Stimulated activated CD4-positive, alpha-beta T cell treated with anti-CD3 and anti-CD28 coated beads, Interleukin-1b, Interleukin-23, amount 100 ng/mL, for 24 hours (primary cell): Measurements from ENCODE around the gene SSTR5.

ENCODE experiments used
- DNase-seq, 4 experiments: peaks; one replicate each; pipeline ENCODE4 v3.0.0-alpha.2; 2020; ENCODE audit warnings: low read depth in 4 of 4, low spot score in 1 of 4

SSTR5 gene

GRCh38 chr16:1054660-1055556, 17.6 kb upstream of the SSTR5 start:
- peak in 1 of 4 experiments; percentile 33 for DNase-seq

- no peak for DNase-seq
Observed at GRCh38 chr16:1055557-1055924, 17.0 kb upstream of the SSTR5 start.

DNA sequence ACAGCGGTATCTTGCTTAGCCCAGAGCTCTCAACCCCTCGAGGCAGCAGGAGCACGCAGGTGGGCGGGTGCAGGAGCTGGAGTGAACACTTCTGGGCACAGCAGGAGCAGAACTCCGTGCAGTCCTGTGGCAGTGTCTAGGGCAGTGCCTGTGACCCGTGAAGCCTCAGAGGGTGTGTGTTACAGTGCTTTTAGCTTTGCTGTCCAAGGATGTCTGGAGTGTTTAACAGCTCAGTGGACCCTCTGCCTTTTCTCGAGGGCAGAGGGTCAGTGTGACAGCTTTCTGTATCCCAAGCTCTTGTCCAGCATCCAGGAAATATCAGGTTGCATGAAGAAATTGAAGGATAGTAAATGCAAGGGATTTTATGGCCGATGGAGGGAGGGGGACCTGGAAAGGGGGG, 16.4 kb upstream of the SSTR5 start:
- DNase-seq = no peak

DNA sequence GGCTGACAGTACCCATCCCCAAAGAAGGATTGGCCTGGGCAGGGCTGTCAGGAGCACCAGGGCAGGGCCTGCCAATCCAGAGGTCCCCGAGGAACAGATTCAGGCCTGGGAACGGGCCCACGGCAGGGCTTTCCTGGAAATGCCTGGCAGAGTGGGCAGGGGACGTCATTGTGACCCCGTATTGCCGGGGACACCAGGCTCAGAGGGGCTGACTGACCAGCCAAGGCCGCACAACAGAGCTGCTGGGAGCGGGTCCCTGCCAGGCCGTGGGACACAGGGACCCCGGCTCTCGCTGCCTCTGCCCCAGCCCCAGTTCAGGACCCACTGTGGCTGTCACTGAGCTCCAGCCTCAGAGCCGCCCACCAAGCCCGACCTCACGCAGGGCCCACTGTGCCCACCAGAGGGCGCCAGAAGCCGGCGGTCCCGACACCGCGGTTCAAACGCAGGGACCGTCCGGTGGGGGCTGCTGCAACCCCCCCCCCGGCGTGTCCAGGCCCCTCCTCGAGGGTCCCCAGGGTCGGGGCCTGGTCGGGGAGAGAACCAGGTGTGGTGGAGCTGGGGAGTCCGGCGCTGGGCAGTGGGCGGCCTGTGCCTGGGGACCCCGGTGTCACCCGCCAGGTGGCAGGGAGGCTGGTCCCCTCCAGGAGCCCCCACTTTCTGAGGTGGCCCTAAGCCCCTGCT, 15.2 kb upstream of the SSTR5 start:
- peak; percentile 49 to 66 (median 60) for DNase-seq

DNA sequence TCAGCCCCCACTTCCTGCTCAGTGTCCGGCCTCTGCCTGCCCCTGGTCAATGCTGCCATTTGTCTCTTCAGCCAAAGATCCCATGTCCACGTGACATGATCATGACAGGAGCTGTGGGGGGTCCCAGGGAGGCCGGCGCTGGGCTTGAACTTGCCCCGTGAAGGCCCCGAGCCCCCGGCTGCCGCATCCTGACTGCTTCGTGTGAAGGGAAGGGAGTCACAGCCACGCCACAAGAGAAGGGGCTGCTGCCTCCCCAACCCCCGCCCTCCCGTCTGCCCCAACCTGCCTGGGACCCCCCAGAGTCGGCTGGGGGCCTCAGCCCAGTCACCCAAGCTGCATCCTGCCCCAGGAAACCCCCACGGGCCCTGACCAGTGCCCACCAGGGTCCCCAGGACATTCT, 14.3 kb upstream of the SSTR5 start:
- no peak for DNase-seq

DNA sequence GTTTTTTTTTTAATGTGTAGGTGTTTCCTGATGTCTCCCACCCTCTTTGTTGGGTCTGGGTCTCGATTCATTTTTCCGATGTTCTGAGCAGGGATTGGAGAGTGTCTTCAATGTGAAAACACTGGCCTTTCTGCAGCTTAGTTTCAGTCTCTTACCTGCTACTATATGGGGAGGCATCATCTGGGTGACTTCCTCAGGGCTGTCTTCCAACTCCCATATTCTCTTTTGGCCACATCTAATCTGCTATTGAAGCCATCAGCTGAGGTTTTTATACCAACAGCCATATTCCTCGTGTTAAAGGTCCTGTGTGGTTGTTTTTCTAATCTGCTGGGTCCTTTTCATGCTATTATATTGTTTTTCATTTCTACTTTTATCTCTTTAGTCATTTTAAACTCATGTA, 13.2 kb upstream of the SSTR5 start:
- DNase-seq = no peak

DNA sequence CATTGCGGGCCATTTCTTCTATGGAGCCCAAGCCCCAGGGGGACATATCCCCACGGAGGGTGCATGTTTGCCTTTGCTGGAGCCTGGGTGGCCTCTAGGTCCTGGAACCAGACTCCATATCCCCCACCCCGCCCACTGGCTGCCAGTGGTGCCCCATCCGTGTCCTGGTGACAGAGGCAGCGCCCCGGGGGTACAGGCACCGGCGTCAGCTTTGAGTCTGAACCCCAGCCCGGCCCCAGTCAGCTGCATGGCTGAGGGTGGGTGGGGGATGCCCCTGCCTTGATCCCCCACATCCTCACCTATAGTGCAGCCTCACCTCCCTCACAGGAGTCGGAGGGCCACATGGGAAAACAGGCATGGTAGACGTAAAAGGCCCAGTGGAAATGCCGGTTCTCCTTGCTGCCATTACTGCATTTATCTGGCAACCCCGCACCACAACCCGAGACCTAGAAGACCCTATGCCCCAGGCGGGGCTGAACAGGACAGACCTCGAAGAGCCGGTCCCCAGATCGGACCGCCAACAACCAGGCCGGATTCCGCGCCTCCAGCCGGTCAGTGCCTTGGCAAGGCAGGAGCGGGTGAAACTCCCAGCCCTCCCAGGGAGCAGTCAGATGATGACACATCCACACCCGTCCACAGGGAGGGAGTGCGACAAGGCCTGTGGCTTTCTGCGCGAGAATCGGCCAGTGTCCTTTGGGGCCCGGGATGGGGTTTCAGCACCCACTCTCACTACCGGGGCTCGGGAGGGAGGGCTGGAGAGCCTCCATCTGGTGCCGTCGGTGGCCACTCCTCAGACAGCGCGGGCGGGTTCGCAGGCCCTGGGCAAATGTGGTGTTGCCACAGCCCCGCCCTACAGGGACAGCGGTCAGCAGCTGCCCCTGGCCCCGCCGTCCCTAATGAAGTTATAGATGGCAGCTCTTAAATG, 11.9 kb upstream of the SSTR5 start:
- no peak for DNase-seq

DNA sequence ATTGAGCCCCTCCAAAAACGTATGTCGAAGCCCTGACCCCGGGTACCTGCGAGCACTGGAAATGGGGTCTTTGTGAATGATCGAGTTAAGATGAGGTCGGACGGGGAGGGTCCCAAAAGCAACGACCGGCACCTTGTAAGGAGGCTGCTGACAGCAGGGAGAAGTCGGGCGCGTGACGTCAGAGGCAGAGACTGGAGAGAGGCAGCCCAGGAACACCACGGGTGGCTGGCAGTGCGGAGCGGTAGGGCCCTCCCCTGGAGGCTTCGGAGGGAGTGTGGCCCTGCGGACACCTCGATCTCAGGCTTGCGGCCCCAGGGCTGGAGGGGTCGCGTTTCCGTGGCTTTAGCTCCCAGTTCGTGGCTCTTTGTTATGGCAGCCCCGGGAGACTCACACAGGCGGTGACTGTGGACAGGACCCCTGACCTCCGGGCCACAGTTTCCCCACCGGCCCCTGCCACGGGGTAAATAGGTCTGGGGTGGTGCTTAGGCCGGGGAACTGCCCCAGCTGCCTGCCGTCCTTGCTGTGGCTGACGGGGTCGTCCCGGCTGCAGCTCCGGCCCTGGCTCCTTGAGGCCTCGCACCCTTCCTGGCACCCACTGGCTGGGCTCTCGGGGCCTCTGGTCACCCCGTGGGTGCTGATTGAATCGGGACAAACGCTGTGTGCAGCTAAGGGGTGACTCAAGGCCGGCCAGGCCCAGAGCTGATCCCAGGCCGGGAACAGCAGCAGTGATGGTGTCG, 10.6 kb upstream of the SSTR5 start:
- no peak for DNase-seq

- DNase-seq = no peak
Observed at GRCh38 chr16:1062895-1063294, 9.7 kb upstream of the SSTR5 start.

GRCh38 chr16:1063728-1064127, 8.8 kb upstream of the SSTR5 start:
- no peak for DNase-seq

GRCh38 chr16:1065469-1066128, 6.9 kb upstream of the SSTR5 start:
- no peak for DNase-seq

DNA sequence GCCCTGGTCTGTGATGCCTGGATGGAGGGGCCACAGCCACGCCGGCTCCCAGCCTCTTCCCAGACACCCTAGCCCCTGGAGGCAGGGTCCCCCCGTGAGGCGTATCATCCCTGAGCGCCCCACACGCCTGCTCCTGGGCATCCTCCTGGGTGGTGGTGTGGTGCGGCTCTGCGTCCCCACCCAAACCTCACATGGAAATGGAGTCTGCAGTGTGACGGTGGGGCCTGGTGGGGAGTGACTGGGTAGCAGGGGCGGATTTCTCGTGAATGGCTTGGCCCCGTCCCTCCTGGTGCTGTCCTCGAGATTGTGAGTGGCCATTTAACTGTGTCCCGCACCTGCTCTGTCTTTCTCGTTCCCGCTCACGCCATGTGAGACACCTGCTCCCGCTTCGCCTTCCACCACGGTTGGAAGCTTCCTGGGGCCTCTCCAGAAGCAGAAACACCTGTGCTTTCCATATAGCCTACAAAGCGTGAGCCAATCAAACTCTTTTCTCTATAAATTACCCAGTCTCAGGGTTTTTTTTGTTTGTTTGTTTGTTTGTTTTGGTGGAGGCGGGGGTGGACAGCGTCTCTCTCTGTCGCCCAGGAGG, 5.9 kb upstream of the SSTR5 start:
- no peak for DNase-seq

DNA sequence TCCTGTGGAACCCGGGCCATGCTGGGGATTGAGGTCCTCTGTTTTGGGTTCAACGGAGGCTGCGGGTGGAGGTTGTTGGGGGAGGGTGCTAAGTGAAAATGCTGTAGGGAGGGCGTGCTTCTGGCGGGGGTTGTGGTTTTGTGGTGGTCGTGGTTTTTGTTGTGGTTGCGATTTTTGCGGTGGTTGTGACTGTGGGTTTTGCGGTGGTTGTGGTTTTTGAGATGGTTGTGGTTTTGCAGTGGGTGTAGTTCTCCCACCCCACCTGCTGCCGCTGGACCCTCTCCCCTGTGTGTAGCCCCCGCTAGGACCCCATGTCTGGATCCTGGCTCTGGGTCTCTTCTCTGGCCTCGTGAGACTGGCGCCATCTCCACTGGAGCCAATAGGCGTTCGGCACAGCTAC, 4.9 kb upstream of the SSTR5 start:
- DNase-seq = no peak

GRCh38 chr16:1068451-1068850, 4.1 kb upstream of the SSTR5 start:
- DNase-seq = no peak

DNA sequence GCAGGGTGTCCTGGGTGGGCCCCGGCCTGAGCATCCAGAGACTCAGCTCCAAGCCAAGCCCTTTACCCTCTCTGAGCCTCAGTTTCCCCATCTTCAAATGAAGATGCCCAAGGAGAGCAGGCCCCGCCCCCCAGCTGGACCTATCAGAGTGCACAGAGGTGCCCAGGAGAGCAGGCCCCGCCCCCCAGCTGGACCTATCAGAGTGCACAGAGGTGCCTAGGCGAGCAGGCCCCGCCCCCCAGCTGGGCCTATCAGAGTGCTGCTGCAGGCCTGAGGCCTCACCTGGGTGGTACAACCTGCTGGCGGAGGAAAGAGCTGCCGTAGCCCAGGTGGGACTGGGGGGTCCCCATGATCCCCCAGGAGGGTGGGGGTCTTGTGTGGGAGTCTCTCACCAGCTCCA, 3.4 kb upstream of the SSTR5 start:
- DNase-seq = no peak

DNA sequence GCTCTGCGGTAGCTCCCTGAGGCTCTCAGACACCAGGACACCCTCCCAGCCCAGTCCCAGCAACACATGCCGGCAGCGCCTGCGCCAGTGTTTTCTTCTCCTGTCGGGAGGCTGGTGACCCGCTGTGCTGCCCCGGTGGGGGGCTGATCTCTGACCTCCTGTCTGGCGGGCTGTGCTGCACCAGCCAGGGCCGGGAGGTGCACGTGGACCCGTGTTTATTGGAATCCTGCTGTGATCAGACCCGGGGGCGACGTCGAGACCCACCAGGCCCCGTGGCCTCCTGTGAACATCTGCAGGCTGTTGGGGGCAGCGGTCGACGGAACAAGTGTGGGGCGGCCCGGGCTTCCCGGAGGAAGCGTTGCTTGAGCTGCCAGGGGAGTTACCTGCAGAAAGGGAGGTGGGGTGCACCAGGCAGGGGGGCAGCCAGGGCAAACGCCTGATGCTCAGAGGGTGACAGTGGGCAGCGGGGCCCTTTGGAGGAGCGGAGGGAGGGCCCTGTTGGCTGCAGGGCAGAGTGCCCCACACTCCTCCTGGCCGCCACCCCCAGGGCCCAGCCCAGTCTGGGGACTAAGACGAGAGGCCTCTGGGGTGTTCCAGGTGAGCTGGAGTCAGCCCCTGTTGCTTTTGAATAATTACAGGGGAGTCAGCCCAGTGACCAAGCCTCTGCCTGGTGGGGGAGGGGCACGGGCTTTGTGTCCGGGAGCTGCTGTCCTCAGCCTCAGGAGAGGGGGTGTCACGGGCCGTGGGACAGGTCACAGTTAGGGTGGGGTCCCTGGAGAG, 2.3 kb upstream of the SSTR5 start:
- no peak for DNase-seq

GRCh38 chr16:1070864-1071408, 1.6 kb upstream of the SSTR5 start:
- DNase-seq = no peak

DNA sequence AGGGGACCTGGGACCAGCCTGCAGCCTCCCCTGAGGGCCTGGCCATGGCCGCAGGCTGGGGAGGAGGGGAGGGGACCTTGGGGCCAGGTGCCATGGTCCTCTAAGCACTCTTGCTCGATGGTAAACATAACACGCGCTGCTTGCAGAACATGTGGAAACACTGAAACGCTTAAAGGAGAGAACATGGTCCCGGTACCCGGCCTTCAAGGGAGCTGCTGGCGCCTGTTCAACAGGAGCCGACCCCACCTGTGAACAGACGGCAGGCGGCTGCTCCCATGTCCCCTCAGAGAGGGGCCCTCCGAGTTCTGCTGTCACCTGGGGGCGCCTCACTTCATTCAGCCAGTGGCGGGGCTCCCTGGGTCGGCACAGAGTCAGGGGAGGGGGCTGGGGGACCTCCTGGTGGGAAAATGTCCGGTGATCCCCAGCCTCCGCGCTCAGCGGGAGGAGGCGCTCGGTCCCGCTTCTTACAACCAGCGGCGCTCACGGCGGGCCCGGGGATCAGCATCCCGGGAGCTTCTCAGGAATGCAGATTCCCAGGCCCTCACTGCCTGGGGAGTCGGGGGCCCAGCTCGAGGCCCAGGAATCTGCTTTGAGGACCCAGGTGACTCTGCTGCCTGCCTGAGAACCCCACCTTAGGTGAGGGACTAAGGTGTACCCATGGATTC, 854 bp upstream of the SSTR5 start:
- DNase-seq = no peak

DNA sequence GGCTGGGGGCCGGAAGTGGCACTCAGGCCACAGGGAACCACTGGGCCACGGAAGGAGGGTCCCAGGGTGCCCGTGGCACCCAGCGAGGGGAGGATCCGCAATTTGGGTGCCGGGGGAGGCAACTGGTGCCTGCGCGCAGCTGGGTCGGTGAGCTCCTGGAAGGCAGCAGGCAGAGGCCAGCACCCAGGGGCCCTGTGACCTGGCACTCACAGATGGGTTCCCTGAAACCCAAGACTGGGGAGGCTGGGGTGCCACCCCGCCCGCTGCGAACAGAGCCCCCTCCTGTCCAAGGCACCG, 663 bp downstream of the SSTR5 start:
- no peak for DNase-seq
